ENCODE measurements around the gene EPS8. TPM values are rescaled to one million over a fixed set of nuclear protein-coding genes. Genes with fewer than 3 reads are reported as not detected.

EPS8 gene
- total RNA-seq, 1 donor from 2014 or later = 94.6 TPM

- intact Hi-C loops (cut with DNase I) = no loop called here
- Histone ChIP-seq H3K36me3 (no peaks in the 10 kb centered on the region), H3K4me1 (peaks cover 0 to 2% of the 10 kb centered on the region in 2 donors), H3K27ac (no peak overlapping the region), H3K4me3 (no peak overlapping the region), H3K27me3 (no peaks in the 10 kb centered on the region), H3K9me3 (no peaks in the 10 kb centered on the region)
- no peak for TF ChIP-seq CTCF (IDR thresholded peaks at IDR 0.05)
- no peak for DNase-seq (ENCODE audit: low spot score in 2 of 2)
These were observed 7.4 kb upstream of the EPS8 start for GRCh38 chr12:15796493-15797141.

GRCh38 chr12:15794836-15795235 lies 5.6 kb upstream of the EPS8 start:
- intact Hi-C loops (cut with DNase I) = no loop called here
- H3K9me3 ChIP-seq = no peaks in the 10 kb centered on the region
- no peaks in the 10 kb centered on the region for H3K27me3 ChIP-seq
- H3K36me3 ChIP-seq = no peaks in the 10 kb centered on the region
- peaks cover 0 to 2% of the 10 kb centered on the region in 2 donors for H3K4me1 ChIP-seq
- no peak for TF ChIP-seq CTCF (IDR thresholded peaks at IDR 0.05)
- no peak overlapping the region for H3K27ac ChIP-seq
- no peak for DNase-seq (ENCODE audit: low spot score in 2 of 2)
- no peak overlapping the region for H3K4me3 ChIP-seq

GRCh38 chr12:15794196-15794595 lies 5.0 kb upstream of the EPS8 start:
- Histone ChIP-seq H3K27me3 (no peaks in the 10 kb centered on the region), H3K4me1 (peaks cover 0 to 2% of the 10 kb centered on the region in 2 donors), H3K36me3 (no peaks in the 10 kb centered on the region), H3K4me3 (no peak overlapping the region), H3K27ac (no peak overlapping the region), H3K9me3 (no peaks in the 10 kb centered on the region)
- no peak for DNase-seq (ENCODE audit: low spot score in 2 of 2)
- TF ChIP-seq CTCF (IDR thresholded peaks at IDR 0.05) = no peak
- intact Hi-C loops (cut with DNase I) = no loop called here

- intact Hi-C loops (cut with DNase I) = loop anchor here (2.0 to 5.0 kb wide), 3 partner anchors 49 to 198 kb away; no protein-coding TSS in a partner anchor
- Histone ChIP-seq H3K4me1 (no peaks in the 10 kb centered on the region), H3K4me3 (peak overlapping the region; percentile 74 to 90), H3K27ac (peak overlapping the region; percentile 88 to 92), H3K36me3 (peaks cover 0 to 5% of the 10 kb centered on the region in 2 donors), H3K9me3 (no peaks in the 10 kb centered on the region), H3K27me3 (no peaks in the 10 kb centered on the region)
- no peak for DNase-seq (ENCODE audit: low spot score in 2 of 2)
- TF ChIP-seq CTCF (IDR thresholded peaks at IDR 0.05) = peak in 1 of 3 experiments; percentile 12
These were observed 662 bp downstream of the EPS8 start for GRCh38 chr12:15788233-15789219.

- DNase-seq (ENCODE audit: low spot score in 2 of 2) = no peak
- intact Hi-C loops (cut with DNase I) = loop anchor here (2.0 to 5.0 kb wide), 3 partner anchors 50 to 197 kb away; no protein-coding TSS in a partner anchor
- Histone ChIP-seq H3K27me3 (no peaks in the 10 kb centered on the region), H3K4me3 (peak overlapping the region; percentile 74 to 90), H3K36me3 (peaks cover 0 to 5% of the 10 kb centered on the region in 2 donors), H3K9me3 (no peaks in the 10 kb centered on the region), H3K27ac (peak overlapping the region; percentile 88 to 92), H3K4me1 (peaks cover 0 to 3% of the 10 kb centered on the region in 2 donors)
- TF ChIP-seq CTCF (IDR thresholded peaks at IDR 0.05) = no peak
These were observed 1.4 kb downstream of the EPS8 start for GRCh38 chr12:15787778-15788177.
